Measurements from ENCODE around the gene ECD.
"Not testable (repeated sequence)": the region's sequence is repeated elsewhere in the genome, so short reads cannot be mapped to it uniquely, and the experiment has no call there.

ECD gene

GRCh38 chr10:73159038-73159648, 8.7 kb downstream of the ECD start:
- peak; percentile 49 for DNase-seq

GRCh38 chr10:73156054-73156453, 11.8 kb downstream of the ECD start:
- no peak for DNase-seq

- no peak for DNase-seq
These were observed 15.8 kb downstream of the ECD start for GRCh38 chr10:73152009-73152408.

GRCh38 chr10:73150633-73151413, 17.0 kb downstream of the ECD start:
- DNase-seq = not testable (repeated sequence)

GRCh38 chr10:73141603-73142002, 26.2 kb downstream of the ECD start:
- no peak for DNase-seq

GRCh38 chr10:73139251-73139650, 28.6 kb downstream of the ECD start:
- no peak for DNase-seq

- DNase-seq = no peak
These were observed 31.2 kb downstream of the ECD start for GRCh38 chr10:73136627-73137026.

- DNase-seq = no peak
These were observed 33.1 kb downstream of the ECD start for GRCh38 chr10:73134727-73135126.

GRCh38 chr10:73131913-73132686, 35.7 kb downstream of the ECD start:
- DNase-seq = no peak

GRCh38 chr10:73131301-73131700, 36.5 kb downstream of the ECD start:
- no peak for DNase-seq

GRCh38 chr10:73126343-73126742, 41.5 kb downstream of the ECD start:
- no peak for DNase-seq

- no peak for DNase-seq
These were observed 47.9 kb downstream of the ECD start for GRCh38 chr10:73119952-73120351.

- no peak for DNase-seq
These were observed 48.4 kb downstream of the ECD start for GRCh38 chr10:73119457-73119856.

GRCh38 chr10:73117976-73118743, 49.6 kb downstream of the ECD start:
- DNase-seq = no peak

- no peak for DNase-seq
These were observed 51.8 kb downstream of the ECD start for GRCh38 chr10:73116017-73116416.

GRCh38 chr10:73113551-73113950, 54.3 kb downstream of the ECD start:
- DNase-seq = no peak

GRCh38 chr10:73112032-73112431, 55.8 kb downstream of the ECD start:
- DNase-seq = not testable (repeated sequence)

GRCh38 chr10:73110345-73110849, 57.4 kb downstream of the ECD start, which contains the start of gene NUDT13:
TSS of gene NUDT13 (plus strand) at chr10:73110455. CDS start at chr10:73114366, 3,911 bp downstream.
- no peak for DNase-seq

- not testable (repeated sequence) for DNase-seq
These were observed 58.6 kb downstream of the ECD start for GRCh38 chr10:73109248-73109652.

GRCh38 chr10:73106301-73106700, 61.5 kb downstream of the ECD start:
- DNase-seq = no peak

GRCh38 chr10:73099141-73099540, 68.7 kb downstream of the ECD start:
- DNase-seq = no peak

- no peak for DNase-seq
These were observed 70.5 kb downstream of the ECD start for GRCh38 chr10:73097305-73097670.

Measured in activated CD4-positive, CD25-positive, alpha-beta regulatory T cell treated with anti-CD3 and anti-CD28 coated beads, Interleukin-2, amount 50 U/mL, for 72 hours (primary cell).